ENCODE results near the gene MROH2B.
"Not testable (repeated sequence)": the region's sequence is repeated elsewhere in the genome, so short reads cannot be mapped to it uniquely, and the experiment has no call there.

The MROH2B gene

DNA sequence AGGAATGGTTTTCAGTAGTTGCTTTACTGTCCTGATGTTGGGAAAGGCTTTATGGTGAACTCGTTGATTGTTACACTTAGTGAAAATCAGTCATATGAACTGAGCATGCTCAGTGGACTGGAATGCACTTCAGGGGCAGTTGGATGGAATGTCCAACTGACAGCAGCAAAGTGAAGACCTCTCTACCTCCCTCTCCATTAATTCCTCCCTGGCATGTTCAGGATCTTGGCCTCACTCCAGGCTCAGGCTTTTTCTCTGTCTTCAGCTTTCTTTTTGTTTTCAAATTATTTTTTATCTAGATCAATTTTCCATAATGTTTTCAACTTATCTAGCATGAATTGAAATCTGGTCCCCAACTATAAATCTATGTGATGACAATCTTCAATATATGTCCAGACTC lies at the start of gene MROH2B:
Gene MROH2B, minus strand, starts transcription at position 101 of the 400 bp plus-strand sequence. CDS start 490 bp downstream, outside the sequence.
- no peak for DNase-seq

DNA sequence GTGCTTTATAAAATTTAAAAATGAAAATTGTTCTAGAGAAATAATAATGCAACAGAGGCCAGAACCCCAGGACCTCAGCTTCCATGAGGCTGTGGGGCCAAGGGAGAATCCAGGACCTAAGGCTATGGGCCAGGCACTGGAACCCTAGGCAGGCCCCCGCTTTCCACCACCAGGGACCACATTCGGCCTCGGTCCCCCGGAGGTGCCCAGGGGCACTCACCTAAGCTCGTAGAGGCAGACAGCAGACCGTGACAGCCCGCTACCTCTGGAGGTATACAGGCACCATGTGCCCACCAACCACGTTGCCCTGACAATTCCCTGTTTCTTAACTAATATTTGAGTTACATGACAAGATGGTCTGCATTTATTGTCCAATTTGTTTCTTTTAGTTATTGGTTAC lies 49.5 kb upstream of the MROH2B start:
- no peak for DNase-seq

DNA sequence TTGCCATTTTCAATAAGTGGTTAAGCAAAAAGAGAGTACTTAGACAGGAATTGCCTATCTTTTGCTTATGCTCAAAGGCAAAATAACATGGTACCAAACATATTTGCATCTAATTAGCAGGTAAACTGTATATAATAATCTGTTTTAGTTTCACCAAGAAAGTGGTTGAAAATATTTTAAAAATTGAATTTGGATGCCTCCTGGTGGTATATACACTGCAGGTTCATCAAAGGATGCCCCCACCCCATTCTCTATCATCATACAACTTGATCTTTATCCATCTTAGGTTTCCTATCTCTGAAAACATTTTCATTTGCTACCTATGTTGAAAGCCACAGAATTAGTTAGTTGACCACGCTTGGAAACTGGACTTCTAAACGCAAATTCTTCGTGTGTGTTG lies 47.0 kb upstream of the MROH2B start:
- no peak for DNase-seq

DNA sequence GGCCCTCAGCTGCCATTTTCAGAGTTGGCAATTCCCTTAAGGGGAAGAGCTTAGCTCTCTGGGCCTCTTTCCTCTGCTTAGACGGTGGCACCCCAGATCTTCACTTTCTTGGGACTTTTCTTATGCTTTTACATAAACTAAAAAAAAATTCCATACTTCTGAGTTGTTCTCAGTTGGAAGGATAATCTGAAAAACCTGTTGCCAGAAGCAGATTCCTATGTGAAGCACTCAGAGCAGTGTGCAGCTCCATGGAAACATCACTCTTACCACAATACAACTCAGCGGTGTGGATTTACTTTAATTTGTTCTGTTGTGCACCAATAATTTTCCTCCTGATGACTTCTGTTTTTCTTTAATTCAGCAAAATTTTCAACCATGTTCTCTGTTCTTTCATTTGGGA lies 44.1 kb upstream of the MROH2B start:
- DNase-seq = no peak

DNA sequence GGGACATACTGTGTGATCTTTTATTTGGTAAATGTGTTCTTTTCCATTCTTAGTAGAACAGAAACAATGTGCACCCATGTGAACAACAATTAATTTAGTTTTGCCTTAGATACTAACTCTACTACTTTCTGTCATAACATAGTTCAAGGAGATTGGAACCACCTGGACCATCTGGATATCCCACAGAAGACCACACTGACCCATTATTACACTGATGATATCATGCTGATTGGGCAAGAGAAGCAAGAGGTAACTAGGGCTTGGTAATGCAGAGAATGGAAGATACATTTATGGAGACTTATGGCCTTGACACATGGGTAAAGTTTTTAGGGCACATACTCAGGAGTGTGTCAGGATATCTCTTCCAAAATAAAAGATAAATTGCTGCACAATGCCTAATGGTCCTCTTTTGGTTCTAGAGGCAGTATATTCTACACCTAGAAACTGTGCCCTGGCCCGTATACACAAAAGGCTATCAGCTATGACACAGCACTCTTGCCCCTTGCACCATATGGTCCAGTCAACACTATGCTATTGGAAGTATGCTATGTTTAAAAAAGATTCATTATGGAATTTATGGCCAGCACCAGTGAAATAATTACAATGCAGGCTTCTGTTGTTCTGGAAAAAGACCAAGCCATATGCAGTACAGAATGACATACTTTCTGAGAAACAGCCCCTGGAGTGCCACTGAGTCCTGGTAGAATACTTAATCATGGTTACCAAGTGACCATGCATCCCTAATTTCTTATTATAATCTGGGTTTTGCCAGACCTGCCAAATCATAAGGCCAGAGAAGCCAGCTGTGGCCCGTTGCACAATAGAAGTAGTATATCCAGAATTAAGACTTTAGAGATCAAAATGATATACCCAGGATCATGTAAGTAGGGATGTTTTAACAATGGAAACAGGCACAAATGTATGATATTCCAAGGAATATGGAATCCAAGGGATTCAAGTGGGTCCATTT lies 41.6 kb upstream of the MROH2B start:
- no peak for DNase-seq

DNA sequence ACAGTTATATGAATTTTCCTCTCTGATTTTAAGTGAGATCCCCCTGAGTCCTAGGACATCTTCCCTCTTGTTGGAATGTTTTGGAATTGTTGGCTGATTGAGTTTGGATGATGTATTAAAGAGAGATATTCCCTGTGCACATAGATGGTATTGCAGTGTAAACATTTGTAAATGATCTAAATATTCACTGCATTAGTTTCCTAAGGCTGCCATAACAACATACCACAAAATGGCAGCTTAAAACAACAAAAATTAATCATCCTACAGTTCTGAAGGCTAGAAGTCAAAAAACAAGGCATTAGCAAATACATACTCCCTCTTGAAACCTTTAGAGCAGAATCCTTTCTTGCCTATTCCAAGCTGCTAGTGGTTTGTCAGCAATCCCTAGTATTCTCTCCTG lies 38.0 kb upstream of the MROH2B start:
- DNase-seq = no peak

DNA sequence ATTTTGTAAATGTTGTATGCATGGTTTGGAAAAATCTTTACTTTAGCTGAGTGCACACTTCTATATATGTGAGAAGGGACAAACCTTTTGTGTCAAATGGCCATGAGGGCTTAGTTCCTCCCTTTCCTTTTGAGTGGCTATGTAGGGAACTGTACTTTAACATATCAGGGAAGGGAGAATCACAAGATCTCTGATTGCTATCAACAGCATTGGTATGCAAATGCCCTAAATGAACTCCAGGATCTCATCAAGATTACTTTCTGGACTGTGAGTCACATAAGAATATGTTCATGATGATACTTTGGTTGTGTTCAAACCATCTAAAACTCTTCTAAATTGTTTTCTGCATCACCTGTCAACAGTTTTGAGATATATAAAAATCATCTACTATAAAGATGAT lies 31.2 kb upstream of the MROH2B start:
- DNase-seq = no peak

DNA sequence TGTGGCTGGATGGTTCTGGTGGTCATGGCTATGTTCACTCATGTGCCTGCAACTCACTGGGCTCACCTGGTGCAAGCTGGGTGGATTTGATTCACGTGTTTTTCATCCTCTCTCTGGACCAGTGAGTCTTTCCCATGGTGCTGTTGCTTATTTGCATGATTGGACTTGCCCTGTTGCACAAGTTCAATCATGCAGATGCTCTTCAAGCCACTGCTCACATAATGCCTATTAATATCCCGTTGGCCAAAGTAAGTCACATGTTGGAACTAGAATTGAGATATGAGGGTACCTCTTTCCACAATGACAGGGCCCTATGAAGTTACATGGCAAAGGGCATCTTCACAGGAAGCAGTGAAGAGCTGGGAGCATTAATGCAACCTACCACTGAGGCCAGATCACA lies 26.5 kb upstream of the MROH2B start:
- DNase-seq = no peak

DNA sequence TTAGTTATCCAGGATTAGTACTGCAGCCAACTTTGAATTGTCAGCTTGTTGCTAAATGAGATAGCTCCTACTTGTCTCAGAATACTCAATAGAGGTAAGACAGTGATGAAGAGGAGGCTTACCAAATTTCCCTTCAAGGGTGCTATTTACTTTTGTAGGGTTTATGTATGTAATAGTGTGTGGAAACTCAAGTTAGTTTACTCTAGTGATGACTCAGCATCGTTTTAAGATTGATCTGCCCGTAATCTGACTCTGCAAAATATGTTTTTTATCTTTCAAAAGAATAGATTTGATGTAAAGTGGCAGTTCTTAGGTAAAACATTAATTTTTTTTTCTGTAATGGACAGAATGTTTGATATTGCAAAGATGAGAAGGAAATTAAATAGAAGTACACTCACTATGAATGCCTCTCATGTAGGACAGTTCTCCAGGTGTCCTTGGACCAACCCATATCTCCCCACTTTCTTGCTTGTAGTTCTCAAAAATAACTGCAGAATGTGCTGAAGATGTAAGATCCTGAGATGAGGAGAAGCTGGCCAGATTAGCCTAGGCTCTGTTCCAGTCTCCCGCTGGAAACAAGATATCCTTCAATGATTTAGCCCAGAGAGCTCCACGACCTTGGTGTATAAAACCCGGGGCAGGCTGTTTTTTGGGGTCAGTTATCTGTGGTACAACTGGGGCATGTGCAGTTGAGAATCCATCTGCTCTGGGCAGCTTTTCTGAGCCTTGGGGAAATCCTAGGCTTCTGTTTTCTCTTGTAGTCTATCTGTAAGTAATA lies 24.4 kb upstream of the MROH2B start:
- no peak for DNase-seq

DNA sequence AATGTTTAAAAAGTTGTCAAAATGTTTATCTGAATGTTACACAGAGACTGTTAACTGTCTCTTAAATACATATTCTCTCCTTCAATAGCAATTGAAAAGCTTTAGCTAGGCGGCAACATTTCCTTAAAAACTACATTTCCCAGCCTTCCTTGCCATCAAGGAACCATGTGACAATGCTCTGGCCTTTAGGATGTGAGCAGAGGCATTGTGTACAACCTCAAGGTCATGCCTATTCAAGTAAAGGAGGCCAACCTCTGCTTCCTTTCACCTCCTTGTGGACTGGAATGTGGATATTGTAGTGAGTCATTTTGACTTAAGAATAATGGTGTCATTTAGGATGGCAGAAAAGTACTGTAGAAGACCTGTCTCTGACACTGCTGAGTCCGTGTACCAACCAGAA lies 23.7 kb upstream of the MROH2B start:
- DNase-seq = no peak

DNA sequence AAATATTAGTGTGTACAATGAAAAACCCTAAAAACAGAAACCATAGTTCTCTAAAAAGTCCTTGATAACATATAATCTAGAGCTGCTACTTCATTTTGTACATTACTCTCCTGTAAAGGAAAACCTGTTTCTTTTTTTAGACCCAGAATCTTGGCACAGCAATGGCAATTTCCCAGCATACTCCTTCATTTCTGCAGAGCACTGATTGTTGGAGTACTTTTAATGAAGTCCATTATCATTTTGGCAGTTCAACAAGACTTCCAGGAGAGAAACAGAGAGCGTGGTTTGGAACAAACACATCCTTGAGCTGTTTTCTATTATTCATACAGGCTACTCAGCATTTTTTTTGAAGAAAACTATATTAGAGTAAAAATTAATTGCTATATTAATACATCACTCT lies 22.7 kb upstream of the MROH2B start:
- DNase-seq = no peak

DNA sequence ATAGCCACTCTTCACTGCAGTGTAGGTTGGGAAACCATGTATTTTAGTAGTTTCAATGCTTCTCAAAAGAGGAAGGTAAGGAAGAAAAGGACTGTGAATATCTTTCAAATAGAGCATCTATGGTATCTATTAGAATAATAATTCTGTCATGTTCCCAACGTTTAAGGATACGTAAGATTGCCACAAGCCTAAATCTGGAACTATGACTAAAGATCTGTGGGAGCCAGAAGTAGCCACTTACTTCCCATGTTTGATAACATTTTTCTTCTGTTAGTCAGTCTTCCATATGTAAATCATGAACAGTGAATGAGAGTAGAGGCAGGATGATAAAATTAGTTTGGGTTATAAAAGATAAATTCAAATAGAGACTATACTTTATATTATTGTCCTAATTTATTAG lies 16.3 kb upstream of the MROH2B start:
- no peak for DNase-seq

DNA sequence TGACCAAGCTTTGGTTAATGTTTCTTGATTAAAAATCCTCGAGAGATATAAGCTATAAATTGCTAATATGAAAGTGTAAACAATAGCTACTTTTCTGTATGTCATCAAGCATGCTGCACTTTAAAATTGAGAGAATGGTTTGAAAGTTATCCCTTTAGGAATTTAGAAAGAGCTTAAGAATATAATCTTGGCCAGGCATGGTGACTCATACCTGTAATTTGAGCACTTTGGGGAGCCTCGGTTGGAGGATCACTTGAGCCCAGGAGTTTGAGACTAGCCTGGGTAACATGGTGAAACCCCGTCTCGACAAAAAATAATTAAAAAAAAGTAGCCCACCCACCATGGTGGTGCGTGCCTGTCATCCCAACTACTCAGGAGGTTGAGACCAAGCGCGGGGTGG lies 12.2 kb upstream of the MROH2B start:
- no peak for DNase-seq

DNA sequence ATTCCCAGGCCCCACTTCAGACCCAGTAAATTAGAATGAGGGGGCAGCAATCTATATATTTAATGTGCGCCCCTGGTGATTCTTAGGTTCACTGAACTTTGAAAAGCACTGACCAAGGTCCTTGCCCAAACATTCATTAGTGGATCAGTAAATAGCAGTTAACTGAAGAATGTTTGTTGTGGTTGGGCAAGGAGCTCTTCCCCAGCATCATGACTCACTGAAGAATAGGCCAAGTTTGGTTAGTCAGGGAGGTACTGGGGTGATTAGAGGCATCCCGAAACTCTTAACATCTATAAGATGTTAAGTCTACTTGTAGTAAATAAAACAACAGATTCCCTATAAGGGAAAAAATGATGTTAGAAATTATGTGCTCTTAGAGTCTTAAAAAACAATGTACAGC lies 833 bp upstream of the MROH2B start:
- DNase-seq = no peak

DNA sequence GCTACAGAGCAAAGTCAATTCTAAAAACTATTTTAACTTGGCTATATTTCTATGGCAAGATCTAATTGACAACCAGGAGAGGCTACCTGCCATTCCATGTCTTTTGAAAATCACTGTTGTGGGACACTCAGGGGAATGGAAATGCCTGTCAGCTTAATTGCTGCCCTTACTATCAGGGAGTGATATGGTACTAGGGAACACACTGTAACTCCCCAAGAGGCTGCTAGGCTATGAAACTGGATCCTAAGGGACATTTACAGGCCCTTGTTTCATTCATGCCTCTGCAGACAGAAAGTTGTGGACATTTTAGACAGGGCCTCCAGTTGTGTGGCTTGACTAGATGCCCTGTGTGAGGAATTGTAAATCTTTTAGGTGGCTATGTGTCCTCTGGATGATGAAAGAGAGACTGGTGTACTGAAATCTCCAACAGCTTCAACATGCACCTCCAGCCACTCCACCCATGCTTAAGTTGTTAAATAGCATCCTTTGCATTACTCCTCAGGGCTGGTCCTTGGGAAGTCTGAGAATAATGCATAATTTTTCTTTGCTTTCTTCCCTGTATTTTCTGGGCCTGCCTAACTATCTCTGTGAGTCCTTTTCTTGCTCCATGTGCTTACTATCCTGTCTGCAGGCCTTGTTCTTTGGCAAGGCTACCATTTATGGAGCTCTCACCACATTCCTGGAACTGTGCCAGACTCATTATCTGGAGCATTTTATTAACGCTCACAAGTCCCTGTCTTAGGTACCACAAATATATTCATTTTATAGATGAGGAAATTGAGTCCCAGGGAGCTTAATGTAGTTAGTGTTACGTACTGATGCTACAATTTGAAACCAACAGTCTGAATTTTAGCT lies 3.2 kb downstream of the MROH2B start:
- DNase-seq = no peak

DNA sequence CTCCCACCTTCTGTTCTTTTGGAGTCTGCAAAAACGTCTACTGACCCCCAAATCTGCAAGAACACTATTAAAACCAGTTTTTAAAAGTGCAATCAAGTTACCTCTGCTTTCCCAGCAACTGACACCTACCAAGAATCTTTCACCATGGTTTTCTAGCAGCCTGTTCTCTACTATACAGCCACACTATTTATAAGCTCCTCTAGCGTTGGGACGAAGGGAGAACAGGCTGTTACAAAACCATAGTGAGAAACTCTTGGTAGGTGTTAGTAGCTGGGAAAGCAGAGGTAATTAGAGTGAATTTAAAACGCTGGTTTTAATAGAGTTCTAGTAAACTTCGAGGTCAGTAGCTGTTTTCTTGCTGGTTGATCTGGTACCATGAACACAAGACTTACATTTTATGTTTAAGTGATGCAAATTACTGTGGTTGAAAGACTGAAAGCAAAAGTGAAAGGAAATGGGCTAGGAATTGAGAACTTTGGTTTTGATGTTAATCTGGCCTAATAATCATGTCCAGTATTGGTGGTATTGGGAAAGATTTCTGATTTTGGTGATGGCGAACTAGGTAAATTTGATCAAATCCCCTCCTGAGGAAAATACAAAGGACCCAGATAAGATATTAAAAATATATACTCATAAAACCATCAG lies 5.3 kb downstream of the MROH2B start:
- DNase-seq = no peak

DNA sequence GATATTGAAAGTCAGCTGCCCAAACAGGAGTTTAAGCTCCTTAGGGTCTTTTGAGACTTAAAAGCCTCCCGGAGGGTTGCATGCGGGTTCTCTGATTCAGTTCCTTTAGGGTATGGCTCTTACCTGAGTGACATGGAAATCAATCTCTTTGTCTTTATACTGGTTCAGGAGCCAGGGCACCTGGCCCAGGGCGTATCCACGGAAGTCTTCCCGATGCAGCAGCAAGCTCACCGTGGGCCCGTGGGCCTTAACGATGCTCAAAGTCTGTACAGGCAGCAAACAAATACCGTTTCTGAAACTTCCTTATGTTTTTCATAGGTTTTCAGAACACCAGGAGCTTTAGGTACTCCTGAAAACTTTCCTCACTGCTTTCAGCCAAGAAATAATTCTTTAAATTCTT lies 13.2 kb downstream of the MROH2B start:
- DNase-seq = no peak

DNA sequence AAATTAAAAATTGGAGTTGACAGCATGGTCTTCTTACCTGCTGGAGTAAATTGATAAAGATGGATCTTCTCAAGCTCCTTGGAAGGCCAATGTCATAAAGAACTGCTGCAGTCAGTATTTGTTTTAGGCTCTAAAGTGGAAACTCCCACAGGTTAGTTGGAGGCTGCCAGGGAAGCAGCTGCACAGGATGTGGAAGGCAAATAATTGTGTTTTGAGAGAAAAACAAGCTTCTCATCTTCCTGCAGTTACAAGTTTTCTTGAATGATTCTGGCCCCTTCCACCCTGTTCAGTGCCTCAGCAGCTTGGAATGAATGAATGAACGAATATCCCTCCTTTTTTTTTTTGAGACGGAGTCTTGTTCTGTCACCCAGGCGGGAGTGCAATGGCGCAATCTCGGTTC lies 13.9 kb downstream of the MROH2B start:
- DNase-seq = no peak

DNA sequence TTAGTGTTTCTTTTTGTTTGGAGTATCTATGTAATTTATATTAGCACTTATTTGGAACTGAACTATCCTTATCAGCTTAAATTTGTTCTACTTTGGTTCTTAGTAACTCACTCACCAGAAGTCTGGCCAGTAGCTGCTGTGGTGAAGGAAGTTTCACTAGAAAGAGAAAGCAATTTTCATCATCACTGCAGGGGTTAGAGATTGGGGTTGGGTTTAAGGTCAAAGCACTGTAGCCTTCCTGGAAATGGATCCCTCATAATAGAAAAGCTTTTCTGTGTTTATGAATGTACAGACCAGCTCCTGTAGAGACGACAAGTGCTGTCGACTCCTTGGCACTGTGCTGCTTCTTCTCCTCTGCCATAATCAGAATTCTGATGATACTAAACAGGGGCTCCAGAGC lies 22.2 kb downstream of the MROH2B start:
- no peak for DNase-seq

DNA sequence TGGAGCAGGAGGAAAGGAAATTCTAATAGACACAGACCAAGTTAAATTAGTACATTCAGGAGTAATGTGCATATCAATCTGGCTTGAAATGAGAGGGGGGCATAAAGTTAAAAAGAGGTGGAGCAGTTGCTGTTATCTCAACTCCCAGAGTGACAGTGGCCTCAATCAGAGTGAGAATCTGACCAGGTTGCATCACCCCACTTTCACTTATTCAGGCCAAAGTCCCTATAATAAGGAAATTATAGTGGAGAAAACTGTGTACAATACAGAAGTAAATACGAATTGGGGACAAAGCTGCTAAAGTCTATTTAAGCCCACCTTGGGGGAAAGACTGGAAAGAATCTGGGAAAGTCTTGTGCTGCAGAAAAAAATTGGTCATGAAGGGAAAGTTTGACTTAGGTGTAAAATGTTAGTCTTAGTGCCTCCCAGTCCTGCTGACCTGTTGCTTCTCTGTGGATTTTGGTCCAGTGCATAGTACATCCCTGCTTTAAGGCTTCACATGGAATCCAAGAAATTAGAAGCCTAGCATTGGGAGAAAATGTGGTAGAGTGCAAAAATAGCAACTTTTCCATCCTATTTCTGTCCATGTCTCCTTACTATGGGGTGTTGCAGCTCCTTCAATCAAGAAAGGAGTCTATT lies 27.9 kb downstream of the MROH2B start:
- DNase-seq = no peak

DNA sequence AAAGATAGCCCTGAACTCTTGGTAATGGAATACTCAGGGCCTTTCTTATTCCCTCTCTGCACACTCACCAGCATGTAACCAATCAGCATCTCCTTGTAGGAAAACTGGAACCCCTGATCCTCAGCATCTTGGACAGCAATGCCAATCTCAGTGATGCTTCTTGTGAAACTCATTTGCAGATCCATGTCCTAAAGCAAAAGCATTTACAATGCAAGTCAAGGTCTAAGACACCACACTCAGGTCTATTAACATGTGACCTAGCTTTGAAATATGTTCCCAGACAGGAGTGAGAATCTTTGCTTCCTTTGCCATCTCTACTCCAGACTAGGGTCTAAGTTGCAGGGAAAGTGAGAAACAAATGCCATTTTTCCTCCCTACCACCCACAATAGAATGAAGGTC lies 38.2 kb downstream of the MROH2B start:
- no peak for DNase-seq

DNA sequence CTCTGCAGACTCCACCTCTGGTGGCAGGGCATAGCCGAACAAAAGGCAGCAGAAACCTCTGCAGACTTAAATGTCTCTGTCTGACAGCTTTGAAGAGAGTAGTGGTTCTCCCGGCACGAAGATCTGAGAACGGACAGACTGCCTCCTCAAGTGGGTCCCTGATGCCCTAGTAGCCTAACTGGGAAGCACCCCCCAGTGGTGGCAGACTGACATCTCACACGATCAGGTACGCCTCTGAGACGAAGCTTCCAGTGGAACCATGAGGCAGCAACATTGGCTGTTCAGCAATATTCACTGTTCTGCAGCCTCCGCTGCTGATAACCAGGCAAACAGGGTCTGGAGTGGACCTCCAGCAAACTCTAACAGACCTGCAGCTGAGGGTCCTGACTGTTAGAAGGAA lies 48.5 kb downstream of the MROH2B start:
- not testable (repeated sequence) for DNase-seq

Data from suppressor macrophage treated with lipopolysaccharide for 4 hours (primary cell).